GM23338 (cell line): ENCODE measurements around the gene ALDH5A1. TPM values are rescaled to one million over a fixed set of nuclear protein-coding genes. Genes with fewer than 3 reads are reported as not detected.

Source experiments
- ATAC-seq: fragments of 200-7000 bp; cut with Tn5 transposase; 3 replicates; pipeline ENCODE4 v1.9.1; 2020
- DNase-seq: peaks from one replicate; pipeline ENCODE4 v3.0.0-alpha.2; 2015; ENCODE audit warnings: low spot score
- H2AFZ ChIP-seq: fragments of 200-600 bp; sonication (generic); 2 replicates; pipeline ENCODE4 v1.8.0; 2016; ENCODE audit warnings: antibody characterized with exemption, mild to moderate bottlenecking, moderate library complexity
- H3F3A ChIP-seq: fragments of 200-600 bp; sonication (generic); replicated peaks from 2 replicates; pipeline ENCODE4 v1.8.0; 2017; ENCODE audit warnings: antibody characterized with exemption, mixed run types, low read depth
- H3K27ac ChIP-seq: fragments of 200-600 bp; sonication (generic); 2 replicates; pipeline ENCODE4 v1.6.1; 2016; ENCODE audit warnings: low read depth
- H3K27me3 ChIP-seq: fragments of 200-600 bp; sonication (generic); 2 replicates; pipeline ENCODE4 v1.8.0; 2016; ENCODE audit warnings: mild to moderate bottlenecking, mixed run types, moderate library complexity; ENCODE audit not compliant: insufficient read depth
- H3K36me3 ChIP-seq: fragments of 200-600 bp; sonication (generic); 2 replicates; pipeline ENCODE4 v1.8.0; 2016; ENCODE audit warnings: mild to moderate bottlenecking; ENCODE audit not compliant: insufficient read depth
- H3K4me1 ChIP-seq: fragments of 200-600 bp; sonication (generic); 2 replicates; pipeline ENCODE4 v1.8.0; 2016; ENCODE audit warnings: mild to moderate bottlenecking, moderate library complexity; ENCODE audit not compliant: insufficient read depth
- H3K4me2 ChIP-seq: fragments of 200-600 bp; sonication (generic); 2 replicates; pipeline ENCODE4 v1.7.1; 2017; ENCODE audit warnings: mixed run types
- H3K4me3 ChIP-seq: fragments of 200-600 bp; sonication (generic); 2 replicates; pipeline ENCODE4 v1.6.1; 2016; ENCODE audit warnings: mixed run types
- H3K79me2 ChIP-seq: fragments of 200-600 bp; sonication (generic); replicated peaks from 2 replicates; pipeline ENCODE4 v1.8.0; 2017; ENCODE audit warnings: mild to moderate bottlenecking; ENCODE audit not compliant: insufficient read depth
- H3K9me2 ChIP-seq: fragments of 200-600 bp; sonication (generic); 2 replicates; pipeline ENCODE4 v1.8.0; 2017; ENCODE audit not compliant: insufficient read depth
- H4K20me1 ChIP-seq: fragments of 200-600 bp; sonication (generic); replicated peaks from 2 replicates; pipeline ENCODE4 v1.8.0; 2017; ENCODE audit warnings: mild to moderate bottlenecking; ENCODE audit not compliant: insufficient read depth
- H3K27ac Mint-ChIP-seq: 2 replicates; pipeline ENCODE4 v1.8.0; 2020; ENCODE audit warnings: inconsistent platforms, mild to moderate bottlenecking, moderate library complexity, mixed read lengths
- H3K27me3 Mint-ChIP-seq: 3 replicates; pipeline ENCODE4 v1.8.0; 2022; ENCODE audit warnings: low read depth, mild to moderate bottlenecking, moderate library complexity, mixed read lengths, inconsistent platforms; ENCODE audit not compliant: insufficient read depth, poor library complexity
- H3K36me3 Mint-ChIP-seq: 3 replicates; pipeline ENCODE4 v1.8.0; 2021; ENCODE audit warnings: low read depth, mild to moderate bottlenecking, inconsistent platforms, moderate library complexity, mixed read lengths
- H3K4me1 Mint-ChIP-seq: 3 replicates; pipeline ENCODE4 v1.8.0; 2020; ENCODE audit warnings: mild to moderate bottlenecking, inconsistent platforms, mixed read lengths
- H3K4me3 Mint-ChIP-seq: 3 replicates; pipeline ENCODE4 v1.8.0; 2021; ENCODE audit warnings: moderate library complexity, mild to moderate bottlenecking, inconsistent platforms, mixed read lengths
- H3K9me3 Mint-ChIP-seq: 3 replicates; pipeline ENCODE4 v1.8.0; 2020; ENCODE audit warnings: moderate library complexity, mild to moderate bottlenecking, inconsistent platforms, mixed read lengths
- EZH2 ChIP-seq: fragments of 200-600 bp; sonication (generic); IDR thresholded peaks from one replicate; pipeline ENCODE4 v1.8.0; 2017; ENCODE audit warnings: antibody characterized with exemption, mild to moderate bottlenecking, low read depth; ENCODE audit not compliant: unreplicated experiment
- JUNB ChIP-seq: IDR thresholded peaks from one replicate; pipeline ENCODE4 v1.6.1; 2016; ENCODE audit warnings: antibody characterized with exemption; ENCODE audit not compliant: unreplicated experiment
- NANOG ChIP-seq: IDR thresholded peaks from 2 replicates; pipeline ENCODE4 v1.6.1; 2016; ENCODE audit warnings: antibody characterized with exemption, borderline replicate concordance
- STAT1 ChIP-seq: IDR thresholded peaks from one replicate; pipeline ENCODE4 v1.6.1; 2016; ENCODE audit warnings: antibody characterized with exemption; ENCODE audit not compliant: unreplicated experiment
- ZNF114 ChIP-seq: fragments of 250-450 bp; sonication (Bioruptor Pico); IDR thresholded peaks from 2 replicates; pipeline ENCODE4 v1.5.0; 2020; ENCODE audit warnings: mild to moderate bottlenecking, moderate library complexity
- ZNF331 ChIP-seq: fragments of 250-450 bp; sonication (Bioruptor Pico); IDR thresholded peaks from 2 replicates; pipeline ENCODE4 v1.5.0; 2020; ENCODE audit warnings: low read depth, mild to moderate bottlenecking, moderate library complexity
- ZNF462 ChIP-seq: fragments of 250-450 bp; sonication (Bioruptor Pico); IDR thresholded peaks from 2 replicates; pipeline ENCODE4 v1.5.0; 2020; ENCODE audit warnings: mild to moderate bottlenecking, moderate library complexity
- polyA plus RNA-seq: library from polyadenylated mRNA; unstranded; fragments of >200 nt; fragmentation: Nextera tagmentation; extraction: Ambion mirVana; gene quantifications from 2 replicates; pipeline ENCODE4 v1.2.1, GENCODE V29; 2016
- total RNA-seq: library from RNA; depleted of rRNA; stranded (reverse); fragments of >200 nt; shearing (Covaris generic); gene quantifications from 2 replicates; pipeline ENCODE4 v1.2.3, GENCODE V29; 2014
- TF ChIP-seq, protein P1 (sequence below): IDR thresholded peaks from 2 replicates; pipeline ENCODE4 v1.6.1; 2016; ENCODE audit warnings: antibody characterized with exemption
- TF ChIP-seq, protein P2 (sequence below), 2 experiments: fragments of 200-600 bp in 1 of 2; sonication (generic) in 1 of 2; conservative IDR thresholded peaks; 2 replicates each; pipeline versions ENCODE4 v1.5.1 to v1.6.1; 2016 to 2017; ENCODE audit warnings: antibody characterized with exemption in 2 of 2, low read depth in 2 of 2, mild to moderate bottlenecking in 2 of 2, moderate library complexity in 1 of 2

The ALDH5A1 gene
- total and polyA plus RNA-seq, 2 experiments from 2014 or later: 3.1 to 5.2 TPM

- ATAC-seq (no peak), DNase-seq (no peak)
- H3K4me1 ChIP-seq: peaks cover 25% of the 10 kb centered on the region; the same call in 1 of the 2 replicates
- no peak for TF ChIP-seq ZNF331 (CRISPR knock-in tag)
- TF ChIP-seq, protein P1, sequence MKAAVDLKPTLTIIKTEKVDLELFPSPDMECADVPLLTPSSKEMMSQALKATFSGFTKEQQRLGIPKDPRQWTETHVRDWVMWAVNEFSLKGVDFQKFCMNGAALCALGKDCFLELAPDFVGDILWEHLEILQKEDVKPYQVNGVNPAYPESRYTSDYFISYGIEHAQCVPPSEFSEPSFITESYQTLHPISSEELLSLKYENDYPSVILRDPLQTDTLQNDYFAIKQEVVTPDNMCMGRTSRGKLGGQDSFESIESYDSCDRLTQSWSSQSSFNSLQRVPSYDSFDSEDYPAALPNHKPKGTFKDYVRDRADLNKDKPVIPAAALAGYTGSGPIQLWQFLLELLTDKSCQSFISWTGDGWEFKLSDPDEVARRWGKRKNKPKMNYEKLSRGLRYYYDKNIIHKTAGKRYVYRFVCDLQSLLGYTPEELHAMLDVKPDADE: no peak
- TF ChIP-seq NANOG: no peak
- TF ChIP-seq EZH2: no peak
- TF ChIP-seq ZNF462: no peak
- no peak for TF ChIP-seq STAT1
- no peak for TF ChIP-seq ZNF114 (CRISPR knock-in tag)
- TF ChIP-seq, protein P2, sequence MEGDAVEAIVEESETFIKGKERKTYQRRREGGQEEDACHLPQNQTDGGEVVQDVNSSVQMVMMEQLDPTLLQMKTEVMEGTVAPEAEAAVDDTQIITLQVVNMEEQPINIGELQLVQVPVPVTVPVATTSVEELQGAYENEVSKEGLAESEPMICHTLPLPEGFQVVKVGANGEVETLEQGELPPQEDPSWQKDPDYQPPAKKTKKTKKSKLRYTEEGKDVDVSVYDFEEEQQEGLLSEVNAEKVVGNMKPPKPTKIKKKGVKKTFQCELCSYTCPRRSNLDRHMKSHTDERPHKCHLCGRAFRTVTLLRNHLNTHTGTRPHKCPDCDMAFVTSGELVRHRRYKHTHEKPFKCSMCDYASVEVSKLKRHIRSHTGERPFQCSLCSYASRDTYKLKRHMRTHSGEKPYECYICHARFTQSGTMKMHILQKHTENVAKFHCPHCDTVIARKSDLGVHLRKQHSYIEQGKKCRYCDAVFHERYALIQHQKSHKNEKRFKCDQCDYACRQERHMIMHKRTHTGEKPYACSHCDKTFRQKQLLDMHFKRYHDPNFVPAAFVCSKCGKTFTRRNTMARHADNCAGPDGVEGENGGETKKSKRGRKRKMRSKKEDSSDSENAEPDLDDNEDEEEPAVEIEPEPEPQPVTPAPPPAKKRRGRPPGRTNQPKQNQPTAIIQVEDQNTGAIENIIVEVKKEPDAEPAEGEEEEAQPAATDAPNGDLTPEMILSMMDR (conservative IDR thresholded peaks at IDR 0.05; ENCODE audit: low read depth in 2 of 2): no peak
- TF ChIP-seq JUNB: no peak
- Mint-ChIP-seq H3K27ac (no peak within 1 kb of the TSS), H3K4me3 (no peak within 1 kb of the TSS), H3K27me3 (peaks cover 16% of the 10 kb centered on the region), H3K36me3 (no peaks in the 10 kb centered on the region), H3K4me1 (peaks cover 21% of the 10 kb centered on the region), H3K9me3 (no peaks in the 10 kb centered on the region)
- H3F3A ChIP-seq: peaks cover 12% of the 10 kb centered on the region
- H3K4me2 ChIP-seq: no peak within 1 kb of the TSS
- H3K36me3 ChIP-seq: no peaks in the 10 kb centered on the region; the same call in 1 of the 2 replicates
- H3K79me2 ChIP-seq: no peaks in the 10 kb centered on the region
- no peaks in the 10 kb centered on the region for H4K20me1 ChIP-seq
- H2AFZ ChIP-seq: no peak within 1 kb of the TSS
- no peaks in the 10 kb centered on the region for H3K9me2 ChIP-seq
- no peak within 1 kb of the TSS for H3K4me3 ChIP-seq
- H3K27ac ChIP-seq: no peak within 1 kb of the TSS
- H3K27me3 ChIP-seq: peaks cover 17% of the 10 kb centered on the region
Measured at GRCh38 chr6:24489470-24489869, 5.3 kb upstream of the ALDH5A1 start, which contains the start of gene GPLD1. Gene GPLD1, minus strand, starts transcription at chr6:24489578. Its CDS starts 67 bp downstream, at chr6:24489511.
